H9 (cell line): ENCODE results near the gene IDH1. TPM values are rescaled to one million over a fixed set of nuclear protein-coding genes. Genes with fewer than 3 reads are reported as not detected.

Experiments used
- DNase-seq: peaks from one replicate; pipeline ENCODE4 v3.0.0-alpha.2; 2017
- H2AFZ ChIP-seq: one replicate; pipeline ENCODE4 v1.6.1; 2013; ENCODE audit warnings: mild to moderate bottlenecking, low read length, control low read depth, moderate library complexity
- H2AK5ac ChIP-seq: 2 replicates; pipeline ENCODE4 v1.6.1; 2013; ENCODE audit warnings: low read length, control low read depth, mixed read lengths; ENCODE audit not compliant: insufficient read length
- H2BK120ac ChIP-seq: one replicate; pipeline ENCODE4 v1.6.1; 2013; ENCODE audit warnings: low read depth, mild to moderate bottlenecking, low read length, control low read depth, inconsistent platforms; ENCODE audit not compliant: poor library complexity, severe bottlenecking
- H2BK12ac ChIP-seq: 2 replicates; pipeline ENCODE4 v1.6.1; 2013; ENCODE audit warnings: low read length, control low read depth, mixed read lengths, low read depth; ENCODE audit not compliant: insufficient read length
- H2BK15ac ChIP-seq: 2 replicates; pipeline ENCODE4 v1.6.1; 2013; ENCODE audit warnings: low read depth, low read length, control low read depth
- H2BK20ac ChIP-seq: one replicate; pipeline ENCODE4 v1.6.1; 2013; ENCODE audit warnings: low read depth, mild to moderate bottlenecking, low read length, control low read depth, inconsistent platforms; ENCODE audit not compliant: poor library complexity, severe bottlenecking
- H2BK5ac ChIP-seq: 2 replicates; pipeline ENCODE4 v1.6.1; 2013; ENCODE audit warnings: low read length, control low read depth, mixed read lengths; ENCODE audit not compliant: insufficient read length
- H3K14ac ChIP-seq: 2 replicates; pipeline ENCODE4 v1.6.1; 2013; ENCODE audit warnings: low read length, control low read depth; ENCODE audit not compliant: insufficient read depth
- H3K18ac ChIP-seq: 2 replicates; pipeline ENCODE4 v1.6.1; 2013; ENCODE audit warnings: low read depth, mild to moderate bottlenecking, mixed read lengths, low read length, control low read depth; ENCODE audit not compliant: insufficient read length
- H3K23ac ChIP-seq: 2 replicates; pipeline ENCODE4 v1.6.1; 2013; ENCODE audit warnings: low read length, control low read depth, mixed read lengths, low read depth; ENCODE audit not compliant: insufficient read length
- H3K23me2 ChIP-seq: 2 replicates; pipeline ENCODE4 v1.6.1; 2013; ENCODE audit warnings: low read depth, mild to moderate bottlenecking, mixed read lengths, low read length, control low read depth; ENCODE audit not compliant: insufficient read length, poor library complexity, severe bottlenecking
- H3K27ac ChIP-seq: 2 replicates; pipeline ENCODE4 v1.5.1; 2013; ENCODE audit warnings: low read length, control low read depth, mixed read lengths, low read depth; ENCODE audit not compliant: insufficient read length
- H3K27me3 ChIP-seq: 2 replicates; pipeline ENCODE4 v1.6.1; 2013; ENCODE audit warnings: low read length, control low read depth, inconsistent platforms; ENCODE audit not compliant: insufficient read depth
- H3K4ac ChIP-seq: 2 replicates; pipeline ENCODE4 v1.6.1; 2013; ENCODE audit warnings: low read depth, mild to moderate bottlenecking, control low read depth, inconsistent platforms, low read length, moderate library complexity
- H3K4me1 ChIP-seq: 2 replicates; pipeline ENCODE4 v1.6.1; 2013; ENCODE audit warnings: low read length, control low read depth, inconsistent platforms; ENCODE audit not compliant: insufficient read depth
- H3K4me2 ChIP-seq: 2 replicates; pipeline ENCODE4 v1.6.1; 2013; ENCODE audit warnings: low read length, control low read depth, mixed read lengths; ENCODE audit not compliant: insufficient read length, insufficient read depth
- H3K56ac ChIP-seq: 2 replicates; pipeline ENCODE4 v1.6.1; 2013; ENCODE audit warnings: low read depth, mild to moderate bottlenecking, mixed read lengths, low read length, control low read depth; ENCODE audit not compliant: insufficient read length
- H3K79me1 ChIP-seq: 2 replicates; pipeline ENCODE4 v1.6.1; 2013; ENCODE audit warnings: low read depth, mild to moderate bottlenecking, moderate library complexity, low read length, control low read depth, inconsistent platforms; ENCODE audit not compliant: insufficient read depth, poor library complexity, severe bottlenecking
- H3K79me2 ChIP-seq: 2 replicates; pipeline ENCODE4 v1.6.1; 2013; ENCODE audit warnings: low read length, control low read depth, inconsistent platforms; ENCODE audit not compliant: insufficient read depth
- H3K9ac ChIP-seq: 2 replicates; pipeline ENCODE4 v1.6.1; 2013; ENCODE audit warnings: low read length, control low read depth, mixed read lengths; ENCODE audit not compliant: insufficient read length; ENCODE audit errors: extremely low read depth
- H3K9me3 ChIP-seq: one replicate; pipeline ENCODE4 v1.6.1; 2013; ENCODE audit warnings: low read depth, low read length, inconsistent platforms; ENCODE audit not compliant: control insufficient read depth
- H3T11ph ChIP-seq: one replicate; pipeline ENCODE4 v1.6.1; 2013; ENCODE audit warnings: mild to moderate bottlenecking, low read length, control low read depth, inconsistent platforms
- H4K20me1 ChIP-seq: one replicate; pipeline ENCODE4 v1.6.1; 2013; ENCODE audit not compliant: control insufficient read depth, insufficient read length, insufficient read depth
- H4K5ac ChIP-seq: 2 replicates; pipeline ENCODE4 v1.6.1; 2013; ENCODE audit warnings: low read depth, mild to moderate bottlenecking, mixed read lengths, low read length, control low read depth; ENCODE audit not compliant: insufficient read length
- H4K8ac ChIP-seq: replicated peaks from 2 replicates; pipeline ENCODE4 v1.6.1; 2013; ENCODE audit warnings: low read length, control low read depth, mixed read lengths, low read depth; ENCODE audit not compliant: insufficient read length
- H4K91ac ChIP-seq: 2 replicates; pipeline ENCODE4 v1.6.1; 2013; ENCODE audit warnings: low read depth, mild to moderate bottlenecking, moderate library complexity, mixed read lengths, low read length, control low read depth; ENCODE audit not compliant: insufficient read length
- H3K27ac Mint-ChIP-seq, 3 experiments: 2 replicates in 2 of 3; 3 replicates in 1 of 3; pipeline ENCODE4 v1.8.0; 2020 to 2021; ENCODE audit warnings: mixed read lengths in 3 of 3, mild to moderate bottlenecking in 1 of 3, moderate library complexity in 1 of 3
- H3K27me3 Mint-ChIP-seq: 2 replicates; pipeline ENCODE4 v1.8.0; 2021; ENCODE audit warnings: low read depth, mild to moderate bottlenecking, moderate library complexity, mixed read lengths
- H3K36me3 Mint-ChIP-seq, 3 experiments: 2 replicates in 2 of 3; 3 replicates in 1 of 3; pipeline ENCODE4 v1.8.0; 2020 to 2021; ENCODE audit warnings: low read depth in 3 of 3, mixed read lengths in 3 of 3; ENCODE audit not compliant: insufficient read depth in 1 of 3
- H3K4me1 Mint-ChIP-seq, 2 experiments: 2 replicates each; pipeline ENCODE4 v1.8.0; 2020; ENCODE audit warnings: mixed read lengths in 2 of 2
- H3K4me3 Mint-ChIP-seq, 2 experiments: 2 replicates in 1 of 2; 3 replicates in 1 of 2; pipeline ENCODE4 v1.8.0; 2020 to 2021; ENCODE audit warnings: mild to moderate bottlenecking in 2 of 2, mixed read lengths in 2 of 2, moderate library complexity in 1 of 2
- H3K9me3 Mint-ChIP-seq, 2 experiments: 2 replicates in 1 of 2; 3 replicates in 1 of 2; pipeline ENCODE4 v1.8.0; 2020; ENCODE audit warnings: mild to moderate bottlenecking in 2 of 2, mixed read lengths in 2 of 2, moderate library complexity in 1 of 2
- WGBS: extraction: QIAGEN DNeasy Blood & Tissue Kit; methylation state at CpG from one replicate; pipeline ENCODE4 v1.1.7; 2013; ENCODE audit warnings: missing lambda C conversion rate, low lambda C conversion rate, mixed read lengths; ENCODE audit not compliant: insufficient read length; ENCODE audit errors: extremely low coverage; 5-methylcytosine and 5-hydroxymethylcytosine counted together
- total RNA-seq: library from RNA; stranded (reverse); gene quantifications from 2 replicates; pipeline ENCODE4 v1.2.1, GENCODE V29; 2021
- TF ChIP-seq, protein P1 (sequence below): fragments of 200-600 bp; sonication (generic); conservative IDR thresholded peaks from 3 replicates; pipeline ENCODE4 v1.8.0; 2021; ENCODE audit warnings: antibody characterized with exemption, mild to moderate bottlenecking

The IDH1 gene
- total RNA-seq, 1 experiment from 2014 or later = 234 TPM

DNA sequence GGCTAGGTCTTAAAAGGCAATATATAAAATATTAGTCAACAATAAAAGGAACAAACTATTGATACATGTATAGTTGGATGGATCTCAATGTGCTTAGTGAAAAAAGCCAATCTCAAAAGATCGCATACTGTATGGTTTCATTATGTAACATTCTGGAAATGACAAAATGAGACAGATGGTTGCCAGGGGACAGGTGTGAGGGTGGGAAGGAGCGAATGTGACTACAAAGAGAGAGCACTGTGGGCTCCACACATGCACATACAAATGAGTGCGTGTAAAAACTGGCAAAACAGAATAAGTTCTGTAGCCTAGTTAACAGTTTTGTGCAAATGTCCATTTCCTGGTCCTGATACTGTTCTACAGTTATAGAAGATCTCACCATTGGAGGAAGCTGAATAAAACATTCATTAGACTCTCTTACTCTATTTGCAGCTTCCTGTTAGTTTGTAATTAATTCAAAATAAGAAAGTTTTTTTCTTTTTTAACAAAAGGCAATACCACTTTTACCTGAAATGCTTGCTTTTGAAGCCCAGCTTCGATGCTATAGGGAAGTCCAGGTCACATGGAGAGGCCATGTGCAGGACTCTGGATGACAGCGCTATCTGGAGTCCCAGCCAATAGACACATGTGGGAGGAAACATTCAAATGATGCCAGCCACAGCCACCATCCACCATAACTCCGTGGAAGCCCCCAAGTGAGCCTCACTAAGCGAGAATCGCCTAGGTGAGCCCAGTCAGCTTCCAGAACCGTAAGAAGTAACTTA is 44.0 kb downstream of the IDH1 start:
- no peak overlapping the region for H3K4me3 Mint-ChIP-seq
- H2BK120ac ChIP-seq = no peak overlapping the region
- H3K23me2 ChIP-seq = no peaks in the 10 kb centered on the region
- TF ChIP-seq, protein P1, sequence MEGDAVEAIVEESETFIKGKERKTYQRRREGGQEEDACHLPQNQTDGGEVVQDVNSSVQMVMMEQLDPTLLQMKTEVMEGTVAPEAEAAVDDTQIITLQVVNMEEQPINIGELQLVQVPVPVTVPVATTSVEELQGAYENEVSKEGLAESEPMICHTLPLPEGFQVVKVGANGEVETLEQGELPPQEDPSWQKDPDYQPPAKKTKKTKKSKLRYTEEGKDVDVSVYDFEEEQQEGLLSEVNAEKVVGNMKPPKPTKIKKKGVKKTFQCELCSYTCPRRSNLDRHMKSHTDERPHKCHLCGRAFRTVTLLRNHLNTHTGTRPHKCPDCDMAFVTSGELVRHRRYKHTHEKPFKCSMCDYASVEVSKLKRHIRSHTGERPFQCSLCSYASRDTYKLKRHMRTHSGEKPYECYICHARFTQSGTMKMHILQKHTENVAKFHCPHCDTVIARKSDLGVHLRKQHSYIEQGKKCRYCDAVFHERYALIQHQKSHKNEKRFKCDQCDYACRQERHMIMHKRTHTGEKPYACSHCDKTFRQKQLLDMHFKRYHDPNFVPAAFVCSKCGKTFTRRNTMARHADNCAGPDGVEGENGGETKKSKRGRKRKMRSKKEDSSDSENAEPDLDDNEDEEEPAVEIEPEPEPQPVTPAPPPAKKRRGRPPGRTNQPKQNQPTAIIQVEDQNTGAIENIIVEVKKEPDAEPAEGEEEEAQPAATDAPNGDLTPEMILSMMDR = no peak
- H3K27me3 ChIP-seq = no peaks in the 10 kb centered on the region
- H3T11ph ChIP-seq = no peak overlapping the region
- H3K9ac ChIP-seq = no peak overlapping the region
- no peak overlapping the region for H3K23ac ChIP-seq
- H3K9me3 ChIP-seq = no peaks in the 10 kb centered on the region
- no peaks in the 10 kb centered on the region for H4K20me1 ChIP-seq
- H4K8ac ChIP-seq = no peak overlapping the region
- H3K36me3 Mint-ChIP-seq = no peaks in the 10 kb centered on the region
- no peak overlapping the region; a peak in 1 of 7 replicates for H3K27ac Mint-ChIP-seq
- H3K79me1 ChIP-seq = no peaks in the 10 kb centered on the region
- H2AFZ ChIP-seq = no peak overlapping the region
- H3K4ac ChIP-seq = no peak overlapping the region
- H2BK20ac ChIP-seq = no peak overlapping the region
- H4K91ac ChIP-seq = no peak overlapping the region
- H2AK5ac ChIP-seq = no peak overlapping the region
- no peak overlapping the region for H2BK12ac ChIP-seq
- no peak for DNase-seq
- no peaks in the 10 kb centered on the region for H3K9me3 Mint-ChIP-seq
- H3K4me1 ChIP-seq = no peaks in the 10 kb centered on the region
- H3K56ac ChIP-seq = no peak overlapping the region
- no peak overlapping the region for H3K14ac ChIP-seq
- H3K18ac ChIP-seq = no peak overlapping the region
- no peaks in the 10 kb centered on the region for H3K79me2 ChIP-seq
- no peak overlapping the region for H3K27ac ChIP-seq
- no peak overlapping the region for H2BK15ac ChIP-seq
- H4K5ac ChIP-seq = no peak overlapping the region
- WGBS = no CpG with 5 or more reads among the region's 9 CpGs
- peaks cover 6 to 10% of the 10 kb centered on the region in 2 experiments for H3K4me1 Mint-ChIP-seq
- no peak overlapping the region for H3K4me2 ChIP-seq
- H3K27me3 Mint-ChIP-seq = no peaks in the 10 kb centered on the region
- H2BK5ac ChIP-seq = no peak overlapping the region
